IPS DF 6.9 (cell line): ENCODE data around the gene PRKAG2.
"Not testable (repeated sequence)": the region's sequence is repeated elsewhere in the genome, so short reads cannot be mapped to it uniquely, and the experiment has no call there.

ENCODE experiments used
- DNase-seq: peaks from one replicate; pipeline ENCODE4 v3.0.0-alpha.2; 2013; ENCODE audit warnings: low read depth, low spot score
- H3K27ac ChIP-seq: one replicate; pipeline ENCODE4 v1.5.1; 2013; ENCODE audit warnings: low read length, control low read depth
- H3K27me3 ChIP-seq: 2 replicates; pipeline ENCODE4 v1.6.1; 2013; ENCODE audit warnings: mild to moderate bottlenecking, low read length; ENCODE audit not compliant: control insufficient read depth, insufficient read depth
- H3K36me3 ChIP-seq: 2 replicates; pipeline ENCODE4 v1.6.1; 2013; ENCODE audit warnings: low read length; ENCODE audit not compliant: control insufficient read depth, insufficient read depth
- H3K4me1 ChIP-seq: 2 replicates; pipeline ENCODE4 v1.6.1; 2013; ENCODE audit warnings: low read length; ENCODE audit not compliant: control insufficient read depth, insufficient read depth
- H3K4me3 ChIP-seq: 2 replicates; pipeline ENCODE4 v1.5.1; 2013; ENCODE audit warnings: mild to moderate bottlenecking, low read length
- H3K9me3 ChIP-seq: 2 replicates; pipeline ENCODE4 v1.6.1; 2013; ENCODE audit warnings: low read length, inconsistent platforms; ENCODE audit not compliant: control insufficient read depth, insufficient read depth
- WGBS: extraction: QIAGEN DNeasy Blood & Tissue Kit; methylation state at CpG from one replicate; pipeline ENCODE4 v1.1.7; 2013; ENCODE audit warnings: mixed read lengths, missing lambda C conversion rate; ENCODE audit not compliant: insufficient read length, insufficient coverage; 5-methylcytosine and 5-hydroxymethylcytosine counted together

Gene PRKAG2

GRCh38 chr7:151536178-151536577 is 340.7 kb downstream of the PRKAG2 start:
- H3K36me3 ChIP-seq, H3K27ac ChIP-seq, H3K4me3 ChIP-seq, DNase-seq, H3K27me3 ChIP-seq, H3K4me1 ChIP-seq, H3K9me3 ChIP-seq: not testable (repeated sequence)
- WGBS, result no CpG with 5 or more reads among the region's 2 CpGs

GRCh38 chr7:151529842-151530241 is 347.1 kb downstream of the PRKAG2 start:
- Histone ChIP-seq H3K36me3 (no peaks in the 10 kb centered on the region), H3K27me3 (no peaks in the 10 kb centered on the region), H3K4me3 (no peak overlapping the region), H3K27ac (no peak overlapping the region), H3K4me1 (no peaks in the 10 kb centered on the region), H3K9me3 (no peaks in the 10 kb centered on the region)
- no peak for DNase-seq

- WGBS, result no CpG with 5 or more reads among the region's 2 CpGs
- DNase-seq, result no peak
- H3K4me1 ChIP-seq, result peaks cover 3% of the 10 kb centered on the region; the same call in 1 of the 2 replicates
- H3K4me3 ChIP-seq, result no peak overlapping the region
- no peaks in the 10 kb centered on the region for H3K9me3 ChIP-seq
- H3K27ac ChIP-seq, result no peak overlapping the region
- H3K27me3 ChIP-seq, result no peaks in the 10 kb centered on the region
- no peaks in the 10 kb centered on the region for H3K36me3 ChIP-seq
Measured at GRCh38 chr7:151524845-151525244, 352.1 kb downstream of the PRKAG2 start.

- DNase-seq, result no peak
- no peak overlapping the region for H3K27ac ChIP-seq
- H3K36me3 ChIP-seq, result no peaks in the 10 kb centered on the region; the same call in 1 of the 2 replicates
- peaks cover 3% of the 10 kb centered on the region; the same call in 1 of the 2 replicates for H3K4me1 ChIP-seq
- H3K27me3 ChIP-seq, result no peaks in the 10 kb centered on the region
- no peak overlapping the region for H3K4me3 ChIP-seq
- WGBS, result no CpG with 5 or more reads among the region's 8 CpGs
- H3K9me3 ChIP-seq, result no peaks in the 10 kb centered on the region
Measured at GRCh38 chr7:151524331-151524730, 352.6 kb downstream of the PRKAG2 start.

- H3K36me3 ChIP-seq, result no peaks in the 10 kb centered on the region; the same call in 1 of the 2 replicates
- no peaks in the 10 kb centered on the region for H3K27me3 ChIP-seq
- H3K9me3 ChIP-seq, result no peaks in the 10 kb centered on the region
- no peak for DNase-seq
- WGBS, result no CpG with 5 or more reads among the region's 55 CpGs
- H3K4me1 ChIP-seq, result peaks cover 5% of the 10 kb centered on the region; the same call in 1 of the 2 replicates
- peak overlapping the region; percentile 18; the same call in 1 of the 2 replicates for H3K4me3 ChIP-seq
- no peak overlapping the region for H3K27ac ChIP-seq
Measured at GRCh38 chr7:151520419-151521261, 356.3 kb downstream of the PRKAG2 start.

- Histone ChIP-seq H3K4me3 (peak within 1 kb of the TSS; percentile 98), H3K4me1 (peaks cover 5% of the 10 kb centered on the region; the same call in 1 of the 2 replicates), H3K27ac (no peak within 1 kb of the TSS), H3K36me3 (no peaks in the 10 kb centered on the region; the same call in 1 of the 2 replicates), H3K27me3 (no peaks in the 10 kb centered on the region), H3K9me3 (no peaks in the 10 kb centered on the region)
- no CpG with 5 or more reads among the region's 66 CpGs for WGBS
- peak; percentile 85 for DNase-seq
Measured at GRCh38 chr7:151519765-151520418, 357.0 kb downstream of the PRKAG2 start, which contains the start of gene RHEB. RHEB (minus strand) TSS chr7:151519895; CDS start chr7:151519511, 384 bp downstream.

- not testable (repeated sequence) for DNase-seq, H3K4me1 ChIP-seq, H3K27me3 ChIP-seq, H3K27ac ChIP-seq, H3K36me3 ChIP-seq, H3K9me3 ChIP-seq
- WGBS, result no CpG with 5 or more reads among the region's 118 CpGs
- peak overlapping the region; percentile 98 for H3K4me3 ChIP-seq
Measured at GRCh38 chr7:151518947-151519764, 357.8 kb downstream of the PRKAG2 start.

- no peaks in the 10 kb centered on the region; the same call in 1 of the 2 replicates for H3K36me3 ChIP-seq
- peak overlapping the region; percentile 98 for H3K4me3 ChIP-seq
- H3K27me3 ChIP-seq, result no peaks in the 10 kb centered on the region
- no CpG with 5 or more reads among the region's 36 CpGs for WGBS
- no peak for DNase-seq
- no peak overlapping the region for H3K27ac ChIP-seq
- peaks cover 5% of the 10 kb centered on the region; the same call in 1 of the 2 replicates for H3K4me1 ChIP-seq
- no peaks in the 10 kb centered on the region for H3K9me3 ChIP-seq
Measured at GRCh38 chr7:151518105-151518946, 358.6 kb downstream of the PRKAG2 start.

- H3K36me3 ChIP-seq, result no peaks in the 10 kb centered on the region; the same call in 1 of the 2 replicates
- no peaks in the 10 kb centered on the region for H3K27me3 ChIP-seq
- peak overlapping the region; percentile 98; the same call in 1 of the 2 replicates for H3K4me3 ChIP-seq
- WGBS, result no CpG with 5 or more reads among the region's 7 CpGs
- no peaks in the 10 kb centered on the region for H3K9me3 ChIP-seq
- H3K27ac ChIP-seq, result no peak overlapping the region
- H3K4me1 ChIP-seq, result peaks cover 5% of the 10 kb centered on the region; the same call in 1 of the 2 replicates
- DNase-seq, result no peak
Measured at GRCh38 chr7:151517601-151518104, 359.3 kb downstream of the PRKAG2 start.
